Left renal cortex interstitium (tissue), 4 donors: ENCODE data around the gene EPHB2. TPM values are rescaled to one million over a fixed set of nuclear protein-coding genes. Genes with fewer than 3 reads are reported as not detected.

Experiments
- DNase-seq, 4 donors: peaks; one replicate each; pipeline ENCODE4 v3.0.0-alpha.2; 2013; ENCODE audit warnings: low read depth in 4 of 4, low spot score in 2 of 4, missing footprints in 1 of 4
- polyA plus RNA-seq, 4 donors: library from polyadenylated mRNA; unstranded; fragments of 120-200 nt; gene quantifications; one replicate each; pipeline ENCODE4 v1.2.1, GENCODE V29; 2013; ENCODE audit not compliant: insufficient read length in 4 of 4

The EPHB2 gene
- polyA plus RNA-seq, 4 donors = 9.5 to 15.4 (median 12.6) TPM

DNA sequence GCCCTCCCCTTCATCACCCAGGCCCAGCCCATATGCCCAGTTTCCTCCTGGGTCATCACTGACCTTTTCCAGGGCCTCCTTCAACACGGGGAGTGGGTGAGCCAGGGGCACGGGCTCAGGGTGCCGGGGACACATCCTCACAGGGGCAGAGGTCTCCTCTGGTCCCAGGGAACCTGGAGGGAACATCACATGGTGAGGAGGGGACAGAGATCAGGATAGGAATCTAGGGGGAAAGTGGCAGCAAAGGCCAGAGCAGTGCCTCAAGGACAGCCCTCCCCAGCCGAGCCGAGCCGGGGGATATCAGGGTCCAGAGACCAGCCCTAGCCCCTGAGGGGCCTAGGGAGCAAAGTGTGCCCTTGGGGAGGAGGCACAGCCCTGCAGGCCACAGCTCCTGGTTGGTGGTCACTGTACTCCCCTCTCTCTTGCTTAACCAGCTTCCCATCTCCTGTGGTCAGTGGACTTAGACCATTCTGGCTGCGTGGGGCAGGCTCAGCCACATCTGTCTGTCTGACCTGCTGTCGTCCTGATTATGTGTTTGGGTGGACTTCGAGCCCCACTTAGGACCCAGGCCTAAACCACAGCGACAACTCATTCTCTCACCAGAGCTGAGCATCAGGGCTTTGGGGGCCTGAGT, 252.5 kb downstream of the EPHB2 start:
- DNase-seq = no peak

DNA sequence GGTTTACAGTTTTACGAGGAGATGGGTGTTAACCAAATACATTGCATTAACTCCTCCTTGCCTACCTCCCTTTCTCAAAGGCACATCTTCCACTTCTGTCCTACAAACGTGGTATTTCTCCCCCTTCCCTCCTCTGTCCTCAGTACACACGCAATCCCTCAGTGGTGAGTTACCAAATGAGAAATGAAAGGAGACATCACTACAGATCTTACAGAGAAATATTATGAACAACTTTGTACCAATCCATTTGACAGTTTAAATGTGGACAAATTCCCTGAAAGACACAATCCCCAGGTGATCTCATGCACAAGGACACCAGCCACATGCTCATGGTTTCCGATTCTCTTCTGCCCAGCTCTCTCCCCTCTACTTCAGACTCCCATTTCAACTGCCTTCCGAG, 255.7 kb downstream of the EPHB2 start:
- DNase-seq = no peak

DNA sequence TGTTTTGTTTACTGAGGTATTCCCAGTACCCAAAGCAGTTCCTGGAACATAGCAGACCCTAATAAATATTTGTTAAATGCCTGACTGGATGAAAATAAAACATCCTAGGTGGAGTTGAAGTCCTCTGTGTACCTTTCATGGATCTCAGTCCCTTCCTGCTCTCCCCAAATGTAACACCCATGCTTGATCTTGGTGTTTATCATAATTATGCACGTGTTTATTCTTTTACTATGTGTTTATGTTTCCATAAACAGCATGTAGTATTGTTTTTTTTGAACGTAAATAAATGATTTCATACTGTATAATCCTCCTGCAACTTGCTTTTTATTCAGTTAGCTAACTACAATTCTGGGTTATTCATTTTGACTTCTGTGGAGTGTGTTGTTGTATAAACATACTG, 257.2 kb downstream of the EPHB2 start:
- no peak for DNase-seq

DNA sequence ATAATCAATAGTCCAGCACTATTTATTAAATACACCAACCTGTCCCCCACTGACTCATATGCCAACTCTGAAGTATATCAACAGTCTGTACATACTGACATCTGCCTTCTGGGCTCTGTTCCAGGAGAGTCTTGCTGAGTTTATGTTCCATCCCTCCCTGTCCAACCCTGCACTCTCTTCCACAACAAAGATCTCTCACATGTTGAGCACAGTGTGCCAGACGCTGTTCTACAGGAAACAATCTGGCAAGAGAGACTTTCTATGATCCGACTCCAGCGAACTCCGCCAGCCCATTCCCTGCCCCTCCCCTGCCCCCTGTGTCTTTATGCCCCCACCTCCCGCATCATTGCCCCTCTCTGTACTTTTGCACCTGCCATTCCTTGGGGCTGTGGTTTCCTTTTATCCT, 258.7 kb downstream of the EPHB2 start:
- DNase-seq = no peak

DNA sequence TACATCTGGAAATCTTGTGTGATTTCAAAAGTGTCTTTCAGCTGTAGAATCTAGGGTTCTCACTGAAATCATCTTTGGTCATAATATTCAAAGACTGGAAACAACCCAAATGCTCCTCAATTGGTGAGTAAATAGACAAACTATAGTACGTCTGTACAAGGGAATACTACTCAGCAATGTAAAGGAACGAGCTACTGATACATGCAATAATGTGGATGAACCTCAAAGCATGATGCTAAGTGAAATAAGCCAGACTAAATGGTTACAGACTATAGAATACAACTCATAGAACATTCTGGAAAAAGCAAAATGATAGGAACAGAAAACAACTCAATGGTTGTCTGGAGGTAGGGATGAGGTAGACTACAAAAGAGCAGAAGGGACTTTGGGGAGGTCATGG, 259.5 kb downstream of the EPHB2 start:
- DNase-seq = no peak

Other genes starting within 250 kb of the EPHB2 start
- gene EPHA8, start 147.3 kb upstream of the EPHB2 start, polyA plus RNA-seq = 1 to 10 TPM in 3 of 4 donors, under 1 TPM in 1; 0.81 to 2.4 (median 1.7) TPM
- gene C1QA, start 74.2 kb upstream of the EPHB2 start, polyA plus RNA-seq = 10 to 100 TPM; 10.7 to 20.9 (median 14.1) TPM
- gene C1QC, start 67.2 kb upstream of the EPHB2 start, polyA plus RNA-seq = 10 to 100 TPM in 3 of 4 donors, 1 to 10 TPM in 1; 9.4 to 20.7 (median 13.2) TPM
- 10 to 100 TPM in 2 of 4 donors, 1 to 10 TPM in 2; 5.4 to 12.8 (median 9.9) TPM for gene C1QB, start 57.6 kb upstream of the EPHB2 start, polyA plus RNA-seq